Muscle layer of colon (tissue), 2 donors: Measurements from ENCODE around the gene TEX10.

Source experiments
- H3K27ac ChIP-seq: one replicate; pipeline ENCODE4 v1.7.0; 2013; ENCODE audit warnings: low read depth, mild to moderate bottlenecking, low read length, moderate library complexity
- H3K27me3 ChIP-seq, 2 donors: one replicate each; pipeline ENCODE4 v1.7.0; 2013; ENCODE audit warnings: low read length in 2 of 2, mild to moderate bottlenecking in 2 of 2; ENCODE audit not compliant: insufficient read depth in 2 of 2, control insufficient read depth in 1 of 2
- H3K36me3 ChIP-seq: one replicate; pipeline ENCODE4 v1.7.0; 2013; ENCODE audit warnings: mild to moderate bottlenecking, low read length; ENCODE audit not compliant: insufficient read depth
- H3K4me1 ChIP-seq: one replicate; pipeline ENCODE4 v1.7.0; 2013; ENCODE audit warnings: mild to moderate bottlenecking, low read length; ENCODE audit not compliant: insufficient read depth
- H3K4me3 ChIP-seq, 2 donors: one replicate each; pipeline ENCODE4 v1.7.0; 2013; ENCODE audit warnings: low read length in 2 of 2, low read depth in 1 of 2, mild to moderate bottlenecking in 1 of 2, moderate library complexity in 1 of 2
- H3K9ac ChIP-seq: one replicate; pipeline ENCODE4 v1.7.0; 2013; ENCODE audit warnings: low read length
- H3K9me3 ChIP-seq: one replicate; pipeline ENCODE4 v1.7.0; 2013; ENCODE audit warnings: mild to moderate bottlenecking, low read length
- donor health status: abdominal sarcoma.
- donor health status: Adenocarcinoma of cecum.

TEX10 gene

GRCh38 chr9:100298378-100298777 lies 54.4 kb downstream of the TEX10 start:
- Histone ChIP-seq H3K9me3 (no peaks in the 10 kb centered on the region), H3K4me3 (no peak overlapping the region), H3K36me3 (peaks cover 63% of the 10 kb centered on the region), H3K4me1 (no peaks in the 10 kb centered on the region), H3K27ac (no peak overlapping the region), H3K9ac (no peak overlapping the region), H3K27me3 (no peaks in the 10 kb centered on the region)

GRCh38 chr9:100296407-100296806 lies 56.3 kb downstream of the TEX10 start:
- Histone ChIP-seq H3K4me3 (no peak overlapping the region), H3K4me1 (no peaks in the 10 kb centered on the region), H3K36me3 (peaks cover 69% of the 10 kb centered on the region), H3K27ac (no peak overlapping the region), H3K9ac (no peak overlapping the region), H3K9me3 (no peaks in the 10 kb centered on the region), H3K27me3 (no peaks in the 10 kb centered on the region)

GRCh38 chr9:100295240-100295639 lies 57.5 kb downstream of the TEX10 start:
- no peak overlapping the region for H3K27ac ChIP-seq
- peaks cover 60% of the 10 kb centered on the region for H3K36me3 ChIP-seq
- H3K4me1 ChIP-seq: no peaks in the 10 kb centered on the region
- H3K27me3 ChIP-seq: no peaks in the 10 kb centered on the region
- H3K9me3 ChIP-seq: no peaks in the 10 kb centered on the region
- no peak overlapping the region for H3K9ac ChIP-seq
- H3K4me3 ChIP-seq: no peak overlapping the region

GRCh38 chr9:100294806-100295205 lies 57.9 kb downstream of the TEX10 start:
- peaks cover 57% of the 10 kb centered on the region for H3K36me3 ChIP-seq
- H3K27me3 ChIP-seq: no peaks in the 10 kb centered on the region

GRCh38 chr9:100294341-100294740 lies 58.4 kb downstream of the TEX10 start:
- Histone ChIP-seq H3K36me3 (peaks cover 60% of the 10 kb centered on the region), H3K9ac (no peak overlapping the region), H3K27ac (no peak overlapping the region), H3K4me1 (no peaks in the 10 kb centered on the region), H3K4me3 (no peak overlapping the region), H3K9me3 (no peaks in the 10 kb centered on the region), H3K27me3 (no peaks in the 10 kb centered on the region)

More at GRCh38 chr9:100294806-100295205, 57.9 kb downstream of the TEX10 start:
- Histone ChIP-seq H3K27ac (no peak overlapping the region), H3K9ac (no peak overlapping the region), H3K4me3 (no peak overlapping the region), H3K4me1 (no peaks in the 10 kb centered on the region), H3K9me3 (no peaks in the 10 kb centered on the region)

- H3K4me1 ChIP-seq: no peaks in the 10 kb centered on the region
- no peaks in the 10 kb centered on the region for H3K27me3 ChIP-seq
- peaks cover 61% of the 10 kb centered on the region for H3K36me3 ChIP-seq
- no peak overlapping the region for H3K4me3 ChIP-seq
- H3K9ac ChIP-seq: no peak overlapping the region
- no peak overlapping the region for H3K27ac ChIP-seq
- H3K9me3 ChIP-seq: peaks cover 6% of the 10 kb centered on the region
Observed at GRCh38 chr9:100292414-100292813, 60.3 kb downstream of the TEX10 start.

- Histone ChIP-seq H3K36me3 (peaks cover 49% of the 10 kb centered on the region), H3K27ac (no peak overlapping the region), H3K27me3 (no peaks in the 10 kb centered on the region), H3K9me3 (peaks cover 6% of the 10 kb centered on the region), H3K4me3 (no peak overlapping the region), H3K9ac (no peak overlapping the region), H3K4me1 (no peaks in the 10 kb centered on the region)
Observed at GRCh38 chr9:100290714-100291113, 62.0 kb downstream of the TEX10 start.

- Histone ChIP-seq H3K27me3 (no peaks in the 10 kb centered on the region), H3K4me1 (no peaks in the 10 kb centered on the region), H3K9me3 (peaks cover 6% of the 10 kb centered on the region), H3K9ac (no peak overlapping the region), H3K4me3 (no peak overlapping the region), H3K36me3 (peaks cover 28% of the 10 kb centered on the region), H3K27ac (no peak overlapping the region)
Observed at GRCh38 chr9:100287186-100287585, 65.6 kb downstream of the TEX10 start.

GRCh38 chr9:100286257-100286656 lies 66.5 kb downstream of the TEX10 start:
- no peaks in the 10 kb centered on the region for H3K4me1 ChIP-seq
- peaks cover 6% of the 10 kb centered on the region for H3K9me3 ChIP-seq
- H3K4me3 ChIP-seq: no peak overlapping the region
- H3K27me3 ChIP-seq: no peaks in the 10 kb centered on the region
- peaks cover 20% of the 10 kb centered on the region for H3K36me3 ChIP-seq
- no peak overlapping the region for H3K9ac ChIP-seq
- H3K27ac ChIP-seq: no peak overlapping the region

- H3K4me3 ChIP-seq: no peak overlapping the region
- H3K9me3 ChIP-seq: peaks cover 6% of the 10 kb centered on the region
- no peak overlapping the region for H3K27ac ChIP-seq
- H3K9ac ChIP-seq: no peak overlapping the region
- H3K36me3 ChIP-seq: peaks cover 18% of the 10 kb centered on the region
- no peaks in the 10 kb centered on the region for H3K27me3 ChIP-seq
- no peaks in the 10 kb centered on the region for H3K4me1 ChIP-seq
Observed at GRCh38 chr9:100285601-100286000, 67.1 kb downstream of the TEX10 start.

GRCh38 chr9:100285080-100285479 lies 67.7 kb downstream of the TEX10 start:
- Histone ChIP-seq H3K27ac (no peak overlapping the region), H3K36me3 (peaks cover 18% of the 10 kb centered on the region), H3K9ac (no peak overlapping the region), H3K9me3 (peaks cover 6% of the 10 kb centered on the region), H3K27me3 (no peaks in the 10 kb centered on the region), H3K4me1 (no peaks in the 10 kb centered on the region), H3K4me3 (no peak overlapping the region)

- no peak overlapping the region for H3K27ac ChIP-seq
- H3K9me3 ChIP-seq: peaks cover 6% of the 10 kb centered on the region
- no peaks in the 10 kb centered on the region for H3K4me1 ChIP-seq
- H3K27me3 ChIP-seq: no peaks in the 10 kb centered on the region
- H3K9ac ChIP-seq: no peak overlapping the region
- no peak overlapping the region for H3K4me3 ChIP-seq
- peaks cover 15% of the 10 kb centered on the region for H3K36me3 ChIP-seq
Observed at GRCh38 chr9:100284247-100284646, 68.5 kb downstream of the TEX10 start.
